ENCODE results near the gene KIF6.

KIF6 gene

GRCh38 chr6:39669207-39669972 lies 55.8 kb downstream of the KIF6 start:
- Histone ChIP-seq H3K4me1 (ENCODE audit: control insufficient read depth, insufficient read depth, low read length) (no peaks in the 10 kb centered on the region), H3K36me3 (ENCODE audit: control insufficient read depth in 2 of 2, insufficient read depth in 1 of 2, low read length in 2 of 2) (no peaks in the 10 kb centered on the region), H3K27ac (ENCODE audit: extremely low read depth, low read depth, low read length) (no peak overlapping the region), H3K4me3 (ENCODE audit: low read depth, low read length) (no peak overlapping the region), H3K9me3 (ENCODE audit: control insufficient read depth, insufficient read depth, low read depth, low read length) (no peaks in the 10 kb centered on the region)
- ChIA-PET CTCF (interaction anchor here (0.7 kb wide), 1 partner anchor 127 kb away, joined by 3 read pairs; no protein-coding TSS in a partner anchor), POLR2A (no interaction called here)
- TF ChIP-seq PBX3 (CRISPR knock-in tag; IDR thresholded peaks at IDR 0.05), result no peak
- TF ChIP-seq ATF2 (tag by site-specific recombination; IDR thresholded peaks at IDR 0.05; ENCODE audit: low read depth), result no peak
- TF ChIP-seq PRDM4 (tag by site-specific recombination; IDR thresholded peaks at IDR 0.05), result no peak
- TF ChIP-seq ZNF280C (tag by site-specific recombination; IDR thresholded peaks at IDR 0.05), result no peak
- no peak for TF ChIP-seq KLF8 (tag by site-specific recombination; IDR thresholded peaks at IDR 0.05)
- no peak for TF ChIP-seq ZNF214 (tag by site-specific recombination; IDR thresholded peaks at IDR 0.05; ENCODE audit: borderline replicate concordance)
- TF ChIP-seq KLF1 (tag by site-specific recombination; IDR thresholded peaks at IDR 0.05), result no peak
- TF ChIP-seq PRDM2 (tag by site-specific recombination; IDR thresholded peaks at IDR 0.05; ENCODE audit: borderline replicate concordance), result no peak
- TF ChIP-seq SCRT2 (tag by site-specific recombination; IDR thresholded peaks at IDR 0.05), result no peak
- no peak for TF ChIP-seq ZNF776 (tag by site-specific recombination; IDR thresholded peaks at IDR 0.05; ENCODE audit: borderline replicate concordance)
- TF ChIP-seq ZNF266 (tag by site-specific recombination; IDR thresholded peaks at IDR 0.05; ENCODE audit: low read depth), result no peak
- no peak for TF ChIP-seq ZSCAN16 (tag by site-specific recombination; IDR thresholded peaks at IDR 0.05)
- no peak for TF ChIP-seq HOXC10 (CRISPR knock-in tag; IDR thresholded peaks at IDR 0.05)
- no peak for TF ChIP-seq MEIS1 (CRISPR knock-in tag; IDR thresholded peaks at IDR 0.05; ENCODE audit: borderline replicate concordance)
- TF ChIP-seq GLI2 (tag by site-specific recombination; IDR thresholded peaks at IDR 0.05; ENCODE audit: borderline replicate concordance, low read depth), result no peak
- TF ChIP-seq ZNF654 (tag by site-specific recombination; IDR thresholded peaks at IDR 0.05; ENCODE audit: low read depth), result no peak
- no peak for TF ChIP-seq SALL2 (tag by site-specific recombination; IDR thresholded peaks at IDR 0.05; ENCODE audit: borderline replicate concordance)
- no peak for TF ChIP-seq TRIM28 (IDR thresholded peaks at IDR 0.05; ENCODE audit: borderline replicate concordance, low read length)
- TF ChIP-seq ZBTB17 (tag by site-specific recombination; IDR thresholded peaks at IDR 0.05), result no peak
- no peak for TF ChIP-seq KLF16 (tag by site-specific recombination; IDR thresholded peaks at IDR 0.05)
